Inflammatory macrophage treated with lipopolysaccharide for 4 hours (primary cell): ENCODE measurements around the gene TNFRSF6B.

Experiments
- DNase-seq: peaks from one replicate; pipeline ENCODE4 v3.0.0-alpha.2; 2020

The TNFRSF6B gene

GRCh38 chr20:63686492-63687321, 9.7 kb upstream of the TNFRSF6B start:
- peak; percentile 96 for DNase-seq

GRCh38 chr20:63687419-63688178, 8.9 kb upstream of the TNFRSF6B start:
- DNase-seq = no peak

- DNase-seq = no peak
These were observed 8.0 kb upstream of the TNFRSF6B start for GRCh38 chr20:63688228-63689045.

- DNase-seq = no peak
These were observed 7.1 kb upstream of the TNFRSF6B start for GRCh38 chr20:63689046-63690002.

- DNase-seq = no peak
These were observed 6.2 kb upstream of the TNFRSF6B start for GRCh38 chr20:63690003-63690897.

GRCh38 chr20:63690898-63691710, 5.3 kb upstream of the TNFRSF6B start:
- no peak for DNase-seq

- DNase-seq = no peak
These were observed 4.6 kb upstream of the TNFRSF6B start for GRCh38 chr20:63691711-63692435.

- DNase-seq = no peak
These were observed 3.9 kb upstream of the TNFRSF6B start for GRCh38 chr20:63692436-63693082.

- DNase-seq = no peak
These were observed 3.2 kb upstream of the TNFRSF6B start for GRCh38 chr20:63693083-63693732.

- DNase-seq = no peak
These were observed 2.5 kb upstream of the TNFRSF6B start for GRCh38 chr20:63693733-63694583.

GRCh38 chr20:63694584-63695423, 1.6 kb upstream of the TNFRSF6B start:
- no peak for DNase-seq

GRCh38 chr20:63695424-63696305, 787 bp upstream of the TNFRSF6B start:
- no peak for DNase-seq

- peak; percentile 2 for DNase-seq
These were observed 185 bp upstream of the TNFRSF6B start for GRCh38 chr20:63696306-63696627.

- DNase-seq = no peak
These were observed 960 bp downstream of the TNFRSF6B start for GRCh38 chr20:63697357-63697867.

- no peak for DNase-seq
These were observed 1.6 kb downstream of the TNFRSF6B start for GRCh38 chr20:63697868-63698545.
